Retina (tissue), 1 donor: ENCODE measurements around the gene ANKRD34A.

Experiments used
- DNase-seq: peaks from one replicate; pipeline ENCODE4 v3.0.0-alpha.2; 2016

The ANKRD34A gene

DNA sequence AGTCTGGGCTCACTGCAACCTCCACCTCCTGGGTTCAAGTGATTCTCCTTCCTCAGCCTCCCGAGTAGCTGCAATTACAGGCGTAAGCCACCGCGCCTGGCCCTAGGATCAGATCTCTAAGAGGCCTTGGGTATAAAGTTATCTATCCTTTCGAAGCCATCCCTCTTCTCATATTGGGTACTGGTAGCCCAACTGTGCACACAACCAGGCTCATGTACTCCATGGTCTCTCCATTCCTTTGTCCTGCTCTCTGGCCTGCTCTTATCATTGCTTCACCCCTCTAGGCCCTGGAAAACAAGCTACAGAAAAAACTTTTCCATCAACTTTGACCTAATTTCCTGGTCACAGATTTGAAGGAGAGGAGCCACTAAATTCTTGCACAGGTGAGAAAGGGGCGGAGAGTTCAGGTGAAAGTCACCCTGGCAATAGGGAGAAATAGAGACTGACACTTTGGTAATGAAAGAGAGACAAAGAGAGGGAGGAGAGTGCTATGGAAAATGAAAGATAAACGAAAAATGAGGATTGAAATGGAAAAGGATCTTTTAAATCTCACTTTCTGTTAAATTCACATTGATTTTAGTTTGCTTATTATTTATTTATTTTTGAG lies 26.0 kb upstream of the ANKRD34A start:
- DNase-seq = no peak

DNA sequence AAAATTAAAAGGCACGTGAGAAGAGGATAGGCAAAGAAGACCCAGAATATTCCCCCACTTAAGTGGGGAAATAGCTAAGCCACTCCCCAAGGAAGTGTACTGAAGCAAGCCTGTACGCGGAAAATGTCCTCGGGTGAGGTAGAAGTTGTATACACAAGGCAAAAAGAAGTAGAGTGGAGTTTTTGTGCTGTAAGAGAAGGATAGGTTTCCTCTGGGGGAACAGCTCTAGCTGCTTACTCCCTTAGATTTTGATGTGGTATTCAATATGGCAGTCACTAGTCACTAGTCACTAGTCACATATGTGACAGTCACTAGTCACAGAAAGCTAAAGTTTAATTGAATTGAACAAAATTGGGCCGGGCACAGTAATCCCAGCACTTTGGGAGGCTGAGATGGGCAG lies 24.4 kb upstream of the ANKRD34A start:
- no peak for DNase-seq

DNA sequence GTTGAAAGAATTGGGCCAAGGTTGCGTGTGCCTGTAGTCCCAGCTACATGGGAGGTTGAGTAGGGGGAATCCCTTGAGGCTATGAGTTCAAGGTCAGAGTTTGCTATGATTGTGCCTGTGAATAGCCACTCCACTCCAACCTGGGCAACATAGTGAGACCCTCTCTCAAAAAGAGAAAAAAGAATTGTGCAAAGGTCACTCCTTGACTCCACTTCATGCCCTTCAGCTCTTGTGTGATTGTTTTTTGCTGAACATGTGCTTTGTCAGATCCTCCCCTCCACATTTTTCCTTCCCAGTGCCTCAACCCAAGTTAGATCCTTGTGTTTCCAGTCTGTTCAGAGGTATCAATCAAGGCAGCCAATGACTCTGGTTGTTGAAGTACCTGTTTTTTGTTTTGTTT lies 23.6 kb upstream of the ANKRD34A start:
- DNase-seq = no peak

DNA sequence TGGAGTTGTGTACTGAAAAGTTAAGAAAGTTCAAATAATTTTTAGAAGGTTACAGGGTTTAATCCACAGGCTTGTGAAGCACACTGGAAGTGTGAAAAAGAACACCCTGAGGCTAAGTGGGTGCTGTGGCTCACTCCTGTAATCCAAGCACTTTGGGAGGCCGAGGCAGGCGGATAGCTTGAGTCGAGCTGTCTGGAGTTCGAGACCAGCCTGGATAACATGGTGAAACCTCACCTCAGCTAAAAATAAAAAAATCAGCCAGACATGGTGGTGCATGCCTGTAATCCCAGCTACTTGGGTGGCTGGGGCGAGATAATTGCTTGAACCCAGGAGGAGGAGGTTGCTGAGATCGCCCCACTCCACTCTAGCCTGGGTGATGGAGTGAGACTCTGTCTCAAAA lies 22.2 kb upstream of the ANKRD34A start:
- no peak for DNase-seq

DNA sequence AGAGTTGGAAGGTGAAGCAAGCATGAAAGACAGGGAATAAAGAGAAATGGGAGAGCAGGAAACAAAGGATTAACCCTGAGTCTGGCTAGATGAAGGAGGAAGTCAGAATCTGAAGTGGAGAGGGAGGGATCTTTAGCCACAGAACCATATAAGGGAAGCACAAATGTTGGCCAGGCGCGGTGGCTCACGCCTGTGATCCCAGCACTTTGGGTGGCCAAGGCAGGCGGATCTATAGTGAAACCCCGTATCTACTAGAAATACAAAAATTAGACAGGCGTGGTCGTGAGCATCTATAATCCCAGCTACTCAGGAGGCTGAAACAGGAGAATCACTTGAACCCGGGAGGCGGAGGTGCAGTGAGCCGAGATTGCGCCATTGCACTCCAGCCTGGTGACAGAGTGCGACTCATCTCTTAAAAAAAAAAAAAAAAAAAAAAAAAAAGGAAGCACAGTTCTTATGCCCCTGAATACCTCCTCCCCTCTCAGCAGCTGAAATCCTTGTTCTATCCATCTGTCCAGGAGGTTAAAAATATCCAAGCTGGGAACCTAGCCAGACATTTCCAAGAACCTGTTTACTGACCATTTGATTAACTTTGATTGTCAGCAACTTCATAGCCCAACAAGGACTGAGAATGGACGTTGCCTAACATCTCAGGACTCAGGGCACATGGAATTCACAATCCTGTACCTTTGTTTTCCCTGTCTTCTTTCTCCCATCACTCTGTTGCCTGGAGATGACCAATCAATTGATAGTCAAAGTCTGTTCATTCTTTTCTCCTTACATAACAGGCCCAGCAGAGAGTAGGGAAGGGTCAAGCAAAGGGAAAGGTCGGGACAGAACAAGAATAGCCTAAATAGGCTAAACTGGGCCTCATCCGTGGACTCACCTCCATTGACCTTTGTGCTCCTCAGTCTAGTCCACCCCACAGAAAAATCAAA lies 21.4 kb upstream of the ANKRD34A start:
- DNase-seq = no peak

DNA sequence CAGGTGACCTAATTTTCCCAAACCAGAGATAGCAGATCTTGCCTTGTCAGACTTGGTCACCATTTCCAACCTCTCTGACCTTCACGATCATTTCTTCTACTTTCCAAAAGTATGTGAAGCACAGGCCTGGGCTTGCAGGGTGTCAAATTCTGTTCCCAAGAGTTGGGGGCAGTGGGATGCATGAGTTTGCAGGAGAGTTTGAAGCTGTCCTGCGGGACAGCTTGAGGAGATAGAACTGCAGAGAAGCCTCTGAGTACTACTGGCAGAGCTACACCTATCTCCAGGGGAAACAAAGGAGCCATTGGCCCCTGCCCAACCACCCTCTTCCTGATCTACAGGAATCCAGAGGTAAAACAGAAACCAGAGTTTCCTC lies 20.7 kb upstream of the ANKRD34A start:
- DNase-seq = no peak

DNA sequence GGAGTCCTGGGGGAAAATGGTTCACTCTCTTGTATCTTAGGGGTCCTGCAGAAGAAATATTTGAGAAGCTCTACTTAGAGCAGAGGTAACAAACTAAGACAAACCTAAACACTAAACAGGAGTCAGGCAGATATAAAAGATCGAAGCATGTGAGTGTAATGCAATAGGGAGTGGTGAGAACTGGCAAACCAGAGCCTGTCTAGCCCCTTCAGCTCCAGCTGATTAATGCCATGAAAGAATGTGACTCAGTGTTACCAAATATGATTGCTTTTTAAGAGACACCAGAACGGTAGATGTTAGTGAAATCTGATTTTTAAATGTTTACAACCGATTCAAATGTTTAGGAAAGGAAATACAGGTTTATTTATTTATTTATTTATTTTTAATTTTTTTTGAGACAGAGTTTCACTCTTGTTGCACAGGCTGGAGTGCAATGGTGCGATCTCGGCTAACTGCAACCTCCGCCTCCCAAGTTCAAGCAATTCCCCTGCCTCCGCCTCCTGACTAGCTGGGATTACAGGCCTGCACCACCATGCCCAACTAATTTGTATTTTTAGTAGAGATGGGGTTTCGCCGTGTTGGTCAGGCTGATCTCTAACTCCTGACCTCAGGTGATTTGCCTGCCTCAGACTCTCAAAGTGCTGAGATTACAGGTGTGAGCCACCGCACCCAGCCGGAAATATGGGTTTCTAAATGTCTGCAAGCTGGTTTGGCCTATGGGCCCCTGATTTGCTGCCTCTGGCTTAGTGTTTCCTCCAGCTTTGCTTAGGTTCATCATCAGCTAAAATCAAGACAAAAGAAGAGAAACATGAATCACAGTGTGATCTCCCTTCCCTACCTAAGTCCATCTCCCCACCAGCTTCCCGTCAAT lies 19.8 kb upstream of the ANKRD34A start:
- no peak for DNase-seq

DNA sequence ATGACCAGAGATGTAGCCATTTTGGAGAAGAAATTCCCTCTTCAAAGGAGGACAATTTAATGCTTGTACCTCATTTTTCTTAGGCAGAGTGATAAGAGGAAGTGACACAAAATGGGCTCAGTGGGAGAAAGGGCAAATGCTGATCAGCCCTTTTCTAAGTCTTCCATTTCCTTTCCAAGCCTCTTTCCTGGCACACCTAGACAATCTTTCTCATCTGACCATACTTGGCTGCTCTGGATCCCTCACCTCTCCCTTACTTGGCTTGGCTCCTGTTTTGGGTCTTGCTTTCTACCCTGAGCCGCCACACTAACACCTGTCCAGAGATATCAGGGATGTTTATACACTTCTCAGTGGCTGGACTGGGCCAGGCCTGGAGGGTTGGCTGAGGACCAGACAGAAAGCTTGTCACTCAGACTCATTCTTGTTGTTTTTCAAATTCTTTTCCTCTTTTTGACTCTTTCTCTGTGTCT lies 18.9 kb upstream of the ANKRD34A start:
- no peak for DNase-seq

DNA sequence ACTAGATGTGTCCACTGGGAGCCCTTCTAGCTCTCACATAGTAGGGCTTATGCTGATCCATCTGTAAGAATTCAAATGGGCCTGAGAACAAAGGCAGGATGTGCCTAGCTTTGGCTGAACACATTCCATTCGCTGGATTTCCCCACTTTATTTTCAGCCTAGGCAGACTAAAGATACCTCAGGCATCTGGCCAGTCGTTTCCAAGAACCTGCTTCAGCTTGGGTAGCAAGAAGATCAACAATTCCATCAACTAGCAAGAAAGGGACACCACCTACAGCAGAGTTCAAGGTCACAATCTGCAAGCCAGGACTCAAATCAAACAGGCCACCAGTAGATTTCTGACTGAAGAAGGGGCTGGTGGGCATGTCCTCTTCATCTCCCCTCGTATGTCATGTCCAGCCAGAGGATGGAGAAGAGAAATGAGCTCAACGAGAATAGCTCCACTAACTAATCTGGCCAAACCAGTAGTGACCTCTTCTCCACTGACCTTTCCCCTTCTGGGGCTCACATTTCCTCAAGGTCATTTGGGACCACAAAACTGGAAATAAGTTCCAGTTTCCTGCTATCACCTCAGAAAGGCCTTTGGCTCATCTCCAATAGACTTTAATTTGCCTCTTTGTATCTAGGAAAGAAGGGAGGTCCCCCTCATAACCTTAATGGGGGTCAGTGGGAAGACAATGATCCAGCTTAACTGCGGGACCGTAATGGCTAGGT lies 17.8 kb upstream of the ANKRD34A start:
- no peak for DNase-seq

DNA sequence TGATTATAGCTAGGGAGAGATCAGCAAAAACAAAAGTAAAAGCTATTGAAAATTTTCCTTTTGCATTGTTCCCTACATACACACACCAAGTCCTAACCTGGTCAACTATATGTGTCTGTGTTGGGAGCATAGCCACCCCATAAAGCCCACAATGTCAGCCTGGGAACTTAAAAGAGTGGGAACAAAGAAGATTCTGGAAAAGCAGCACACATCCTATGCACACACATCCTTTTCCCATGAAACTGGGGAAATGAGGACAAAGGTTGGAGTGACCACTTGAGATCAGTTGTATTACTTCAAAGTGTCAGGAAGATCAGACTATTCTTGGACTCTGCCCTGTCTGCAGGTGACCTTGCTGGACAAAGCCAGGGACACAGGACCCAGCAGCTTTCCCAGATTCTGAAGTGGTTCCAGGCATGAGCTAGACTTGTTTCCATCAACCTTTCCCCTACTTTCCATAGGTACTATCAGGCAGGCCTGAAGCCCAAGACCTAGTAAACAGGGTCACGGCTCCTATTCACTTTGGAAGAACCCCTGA lies 16.2 kb upstream of the ANKRD34A start:
- no peak for DNase-seq

DNA sequence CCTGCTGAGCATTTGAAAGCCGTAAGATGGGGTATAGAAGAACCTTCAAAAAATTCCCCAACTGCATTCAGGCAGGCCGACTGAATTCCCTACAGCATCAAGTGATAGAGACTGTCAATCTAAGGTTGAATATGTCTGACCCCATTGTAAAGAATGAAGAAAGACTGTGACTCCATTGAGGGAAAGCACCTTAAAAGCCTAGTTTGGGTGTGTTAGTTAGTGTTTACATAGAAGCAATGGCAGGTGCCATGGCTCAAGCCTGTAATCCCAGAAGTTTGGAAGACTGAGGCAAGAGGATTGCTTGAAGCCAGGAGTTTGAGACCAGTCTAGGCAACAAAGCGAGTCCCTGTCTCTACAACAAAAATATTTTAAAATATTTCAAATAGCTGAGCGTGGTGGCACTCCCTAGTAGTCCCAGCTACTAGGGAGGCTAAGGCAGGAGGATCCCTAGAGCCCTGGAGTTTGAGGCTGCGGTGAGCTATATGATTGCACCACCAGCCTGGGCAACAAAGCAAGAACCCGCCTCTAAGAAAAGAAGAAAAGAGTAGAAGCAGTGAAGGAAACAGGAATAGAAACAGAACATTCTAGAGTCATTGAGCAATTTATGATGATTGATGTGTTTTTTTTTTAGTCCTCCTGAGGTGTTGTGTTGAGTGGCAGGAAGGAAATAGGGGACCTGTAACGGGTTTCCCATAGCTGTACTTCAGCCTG lies 15.5 kb upstream of the ANKRD34A start:
- DNase-seq = no peak

DNA sequence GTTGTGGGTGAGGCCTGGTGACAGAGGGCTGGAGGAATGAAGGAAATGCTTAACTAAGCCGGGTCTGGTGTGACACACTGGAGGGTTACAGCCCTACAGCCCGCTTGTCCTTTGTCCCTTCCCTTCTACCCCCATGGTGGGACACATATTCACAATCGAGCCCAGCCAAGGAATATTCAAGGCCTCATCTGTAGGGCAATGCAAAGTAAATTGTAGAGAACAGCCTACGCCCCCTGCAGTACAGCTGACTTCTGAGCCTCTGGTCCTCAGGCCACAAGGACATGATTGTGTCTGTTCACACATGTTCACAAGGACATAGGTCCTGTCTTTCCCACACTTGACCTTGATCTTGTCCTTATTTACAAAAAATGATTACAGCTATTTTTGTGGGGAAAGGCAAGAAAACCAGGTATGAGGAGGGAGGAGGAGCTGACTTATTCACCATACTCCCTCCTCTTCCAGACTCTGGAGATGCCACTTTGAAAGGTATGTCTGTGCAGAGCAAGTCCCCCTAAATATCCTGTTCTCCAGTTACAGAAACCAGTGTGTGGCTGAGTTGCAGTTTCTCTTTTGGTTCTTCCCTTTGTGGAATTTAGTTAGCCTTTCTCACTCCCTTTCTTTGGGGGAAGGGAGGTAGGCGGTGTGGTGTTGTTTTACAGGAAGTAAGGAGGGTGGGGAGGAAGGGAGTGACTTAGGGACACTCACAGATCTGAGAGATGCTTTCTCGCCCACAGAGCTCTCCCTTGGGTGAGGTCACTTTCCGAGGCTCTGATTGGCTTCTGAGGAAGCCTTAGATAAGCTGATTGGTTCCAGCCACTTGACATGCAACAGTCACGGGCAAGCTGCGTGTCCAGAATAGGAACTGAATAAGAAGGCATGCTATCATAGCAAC lies 14.7 kb upstream of the ANKRD34A start:
- peak; percentile 73 for DNase-seq

DNA sequence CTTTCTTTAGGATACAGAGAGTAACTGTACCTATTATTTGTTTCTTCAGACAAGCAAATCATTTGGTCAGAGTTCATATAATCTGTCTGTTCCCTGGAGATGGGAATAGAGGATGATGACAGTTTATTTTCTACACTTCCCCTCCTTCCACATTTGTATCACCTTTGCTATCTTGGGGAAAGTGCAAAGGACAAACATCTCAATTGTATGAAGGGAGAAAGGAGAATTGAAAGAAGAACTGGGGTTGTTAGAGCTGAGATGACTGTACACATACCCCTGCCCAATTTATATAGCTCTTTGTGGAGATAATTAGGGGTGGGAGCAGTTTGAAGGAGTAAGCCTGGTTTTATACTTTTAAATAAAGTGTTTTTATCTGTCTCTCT lies 14.1 kb upstream of the ANKRD34A start:
- no peak for DNase-seq

DNA sequence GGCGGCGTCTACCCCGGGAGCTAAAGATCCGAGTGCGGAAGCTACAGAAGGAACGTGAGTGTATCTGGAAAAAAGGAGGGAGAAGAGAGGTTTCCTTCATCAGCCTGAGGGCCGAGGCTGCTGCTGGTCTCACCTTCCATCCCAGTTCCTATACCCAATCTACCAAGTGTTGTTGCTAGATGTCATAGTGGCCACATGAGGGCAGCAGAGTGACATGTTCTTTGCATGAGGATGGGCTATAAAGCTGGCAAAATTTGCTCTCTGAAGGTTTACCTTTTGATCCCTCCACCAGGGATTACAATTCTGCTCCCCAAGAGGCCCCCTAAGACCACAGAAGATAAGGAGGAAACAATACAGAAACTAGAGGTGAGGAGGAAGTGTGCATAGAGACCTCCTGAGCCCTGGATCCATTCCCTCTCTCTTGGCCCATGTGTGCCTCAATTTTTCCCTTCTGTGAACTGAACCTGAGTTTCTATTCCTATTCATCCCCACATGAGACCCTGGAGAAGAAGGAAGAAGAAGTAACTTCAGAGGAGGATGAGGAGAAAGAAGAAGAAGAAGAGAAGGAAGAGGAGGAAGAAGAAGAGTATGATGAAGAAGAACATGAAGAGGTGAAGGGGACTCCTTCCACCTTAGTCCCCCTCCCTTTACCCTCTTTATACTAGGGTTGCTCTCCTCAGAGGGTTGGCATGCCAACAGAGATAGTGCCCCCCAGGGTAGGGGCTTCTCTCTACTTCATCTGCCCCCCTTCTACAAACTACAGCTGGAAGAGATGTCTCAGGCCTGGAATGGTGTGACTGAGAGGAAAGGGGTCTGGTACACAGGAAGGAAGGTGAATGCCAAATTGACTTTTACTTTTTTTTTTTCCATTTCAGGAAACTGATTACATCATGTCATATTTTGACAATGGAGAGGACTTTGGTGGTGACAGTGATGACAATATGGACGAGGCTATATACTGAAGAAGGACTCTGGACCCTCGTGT lies 13.4 kb upstream of the ANKRD34A start:
- peak; percentile 67 for DNase-seq

DNA sequence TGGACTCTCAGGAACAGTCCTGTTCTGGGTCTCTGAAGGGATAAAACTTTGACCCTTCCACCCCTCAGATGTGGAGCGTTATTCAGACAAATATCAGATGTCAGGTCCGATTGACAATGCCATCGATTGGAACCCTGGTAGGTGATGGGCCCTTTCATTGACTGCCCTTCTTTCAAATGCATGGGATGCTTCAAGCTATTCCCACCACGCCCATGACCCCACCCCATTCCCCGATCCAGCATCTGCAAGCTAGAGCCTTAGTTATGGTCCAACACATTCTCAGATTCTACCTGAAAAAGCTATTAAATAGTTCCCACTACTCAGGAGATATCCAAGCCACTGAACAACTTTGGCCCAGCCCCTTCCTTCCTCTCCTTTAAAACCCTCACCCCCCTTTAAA lies 12.6 kb upstream of the ANKRD34A start:
- peak; percentile 16 for DNase-seq

DNA sequence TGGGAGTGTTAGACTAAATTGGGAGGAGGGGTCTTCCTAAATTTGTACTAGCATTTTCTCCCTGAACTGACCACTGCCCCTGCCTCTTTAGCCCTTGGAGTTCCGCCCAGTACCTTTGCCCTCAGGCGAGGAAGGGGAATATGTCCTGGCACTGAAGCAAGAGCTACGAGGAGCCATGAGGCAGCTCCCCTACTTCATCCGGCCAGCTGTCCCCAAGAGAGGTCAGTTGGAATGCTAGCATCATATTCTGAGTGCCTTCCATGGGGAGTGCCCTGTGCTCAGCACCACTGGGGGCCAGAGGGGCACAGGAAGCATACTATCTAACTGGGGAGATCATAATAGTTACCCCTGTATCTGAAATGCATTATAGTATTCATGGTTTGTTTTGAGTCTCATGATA lies 10.8 kb upstream of the ANKRD34A start:
- DNase-seq = no peak

DNA sequence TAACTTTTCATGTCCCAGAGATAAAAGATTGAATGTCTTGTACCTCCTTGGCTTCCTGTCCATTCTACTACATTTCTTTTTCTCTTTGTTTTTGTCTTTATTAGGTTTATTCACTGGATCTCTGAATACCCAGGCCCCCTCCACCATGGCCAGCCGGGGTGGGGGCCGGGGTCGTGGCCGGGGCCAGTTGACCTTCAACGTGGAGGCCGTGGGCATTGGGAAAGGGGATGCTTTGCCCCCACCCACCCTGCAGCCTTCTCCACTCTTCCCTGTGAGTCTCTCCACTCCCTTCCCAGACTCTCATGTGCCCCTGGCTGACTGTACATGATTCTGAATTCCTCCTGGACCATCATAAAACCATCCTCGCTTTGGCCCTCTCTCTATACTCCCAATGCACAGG lies 10.3 kb upstream of the ANKRD34A start:
- no peak for DNase-seq

DNA sequence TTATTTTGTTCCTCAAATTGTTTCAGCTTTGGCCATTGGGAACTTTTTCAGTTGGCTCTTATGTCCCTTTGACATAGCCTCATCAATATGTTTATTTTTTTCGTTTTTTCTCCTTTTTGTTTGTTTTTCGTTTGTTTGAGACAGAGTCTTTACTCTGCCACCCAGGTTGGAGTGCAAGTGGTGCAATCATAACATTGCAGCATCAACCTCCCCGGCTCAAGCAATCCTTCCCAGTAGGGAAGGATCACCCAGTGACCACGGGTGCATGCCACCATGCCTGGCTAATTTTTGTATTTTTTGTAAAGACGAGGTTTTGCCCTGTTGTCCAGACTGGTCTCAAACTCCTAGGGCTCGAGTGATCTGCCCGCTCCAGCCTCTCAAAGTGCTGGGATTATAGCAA lies 8.2 kb upstream of the ANKRD34A start:
- DNase-seq = no peak

DNA sequence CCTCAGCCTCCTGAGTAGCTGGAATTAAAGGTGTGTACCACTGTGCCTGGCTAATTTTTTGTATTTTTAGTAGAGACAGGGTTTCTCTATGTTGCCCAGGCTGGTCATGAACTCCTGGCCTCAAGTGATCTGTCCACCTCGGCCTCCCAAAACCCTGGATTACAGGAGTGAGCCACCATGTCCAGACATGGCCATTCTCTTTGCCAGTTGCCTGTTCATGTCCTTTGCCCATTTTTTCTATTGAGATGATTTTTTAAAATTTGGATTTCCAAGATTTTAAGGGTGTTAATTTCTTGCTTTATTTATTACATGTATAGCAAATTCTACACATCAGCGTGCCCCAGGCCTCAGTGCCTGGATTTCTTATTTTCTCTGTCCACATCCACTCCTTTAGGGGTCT lies 2.9 kb upstream of the ANKRD34A start:
- no peak for DNase-seq
